Epithelial cell of prostate (primary cell): ENCODE data around the gene IL18R1.

Source experiments
- DNase-seq: peaks from one replicate; pipeline ENCODE4 v3.0.0-alpha.2; 2011; ENCODE audit warnings: low read depth, low spot score
- H3K27ac ChIP-seq: fragments of 450-650 bp; 2 replicates; pipeline ENCODE4 v1.5.1; 2017; ENCODE audit warnings: mild to moderate bottlenecking

The IL18R1 gene

DNA sequence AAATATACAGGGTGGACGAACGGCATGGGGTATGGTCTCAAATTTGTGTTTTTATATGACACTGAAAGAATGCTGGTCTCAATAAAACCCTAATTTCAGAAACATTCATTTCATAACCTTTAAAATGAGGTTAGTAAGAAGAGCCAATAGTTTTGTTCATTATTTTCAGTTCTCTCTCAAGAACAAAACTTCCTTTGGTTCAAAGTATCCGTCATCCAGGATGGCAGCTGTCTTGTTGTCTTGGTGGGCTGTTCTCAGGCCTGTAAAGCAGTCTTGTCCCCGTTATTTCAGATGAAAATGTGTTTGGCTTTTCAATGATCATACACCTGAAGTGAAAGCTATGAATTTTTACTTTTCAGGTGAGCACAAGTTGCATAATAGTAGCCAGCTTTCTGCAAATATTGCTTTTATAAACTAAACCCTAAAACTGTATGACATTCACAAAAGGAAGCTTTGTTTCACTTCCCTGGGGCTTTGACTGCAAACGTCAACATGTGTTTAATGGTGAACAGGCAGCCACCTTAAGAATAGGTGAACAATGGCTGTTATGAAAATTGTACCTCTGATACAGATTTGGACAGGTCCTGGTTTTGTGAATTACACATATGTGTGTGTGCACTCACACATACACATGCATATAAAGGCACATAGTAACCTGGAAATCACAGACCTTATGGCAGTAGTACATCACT, 70.0 kb downstream of the IL18R1 start:
- no peak overlapping the region for H3K27ac ChIP-seq
- DNase-seq, result no peak

DNA sequence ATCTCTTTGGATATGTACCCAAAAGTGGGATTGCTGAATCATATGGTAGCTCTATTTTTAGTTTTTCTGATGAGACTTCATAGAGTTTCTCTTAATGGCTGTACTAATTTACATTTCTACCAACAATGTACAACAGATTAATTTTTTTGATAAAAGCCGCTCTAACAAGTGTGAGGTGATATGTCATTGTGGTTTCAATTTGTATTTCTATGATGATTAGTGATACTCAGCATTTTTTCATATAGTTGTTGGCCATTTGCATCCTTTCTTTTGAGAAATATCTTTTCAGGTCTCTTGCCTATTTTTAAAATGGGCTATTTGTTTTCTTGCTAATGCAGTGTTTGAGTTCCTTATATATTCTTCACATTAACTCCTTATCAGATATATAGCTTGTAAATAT, 71.7 kb downstream of the IL18R1 start:
- no peak overlapping the region for H3K27ac ChIP-seq
- no peak for DNase-seq

DNA sequence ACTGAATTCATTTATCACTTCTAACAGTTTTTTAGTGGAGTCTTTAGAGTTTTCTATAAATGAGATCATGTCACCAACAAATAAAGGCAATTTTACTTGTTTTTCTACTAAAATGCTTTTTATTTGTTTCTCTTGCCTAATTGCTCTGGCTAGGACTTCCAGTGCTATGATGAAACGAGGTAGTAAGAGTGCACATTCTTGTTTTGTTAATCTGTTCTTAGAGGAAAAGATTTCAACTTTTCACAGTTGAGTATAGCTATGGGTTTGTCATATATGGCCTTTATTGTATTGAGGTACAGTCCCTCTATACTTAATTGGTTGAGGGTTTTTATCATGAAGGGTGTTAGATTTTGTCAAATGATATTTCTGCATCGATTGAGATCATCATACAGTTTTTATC, 73.0 kb downstream of the IL18R1 start:
- DNase-seq, result no peak
- no peak overlapping the region for H3K27ac ChIP-seq

DNA sequence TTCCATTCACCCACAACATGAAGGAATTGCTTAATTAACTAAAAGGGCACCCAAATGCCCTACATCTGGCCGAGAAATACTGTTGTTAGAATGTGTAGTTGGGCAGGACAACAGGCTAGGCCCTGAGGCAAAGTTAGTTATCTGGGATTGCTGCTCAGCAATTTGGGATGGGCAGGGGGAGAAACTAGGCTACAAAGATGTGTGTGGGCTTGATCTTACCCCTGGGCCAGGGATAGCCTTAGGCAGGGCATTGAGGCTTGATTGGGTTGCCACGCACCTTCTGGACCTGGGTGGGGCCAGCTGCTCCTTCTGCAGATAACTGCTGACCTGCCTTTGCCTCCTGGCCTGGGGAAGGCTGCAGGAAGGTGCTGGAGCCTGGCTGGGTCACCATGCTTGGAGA, 76.8 kb downstream of the IL18R1 start:
- no peak overlapping the region for H3K27ac ChIP-seq
- DNase-seq, result no peak

DNA sequence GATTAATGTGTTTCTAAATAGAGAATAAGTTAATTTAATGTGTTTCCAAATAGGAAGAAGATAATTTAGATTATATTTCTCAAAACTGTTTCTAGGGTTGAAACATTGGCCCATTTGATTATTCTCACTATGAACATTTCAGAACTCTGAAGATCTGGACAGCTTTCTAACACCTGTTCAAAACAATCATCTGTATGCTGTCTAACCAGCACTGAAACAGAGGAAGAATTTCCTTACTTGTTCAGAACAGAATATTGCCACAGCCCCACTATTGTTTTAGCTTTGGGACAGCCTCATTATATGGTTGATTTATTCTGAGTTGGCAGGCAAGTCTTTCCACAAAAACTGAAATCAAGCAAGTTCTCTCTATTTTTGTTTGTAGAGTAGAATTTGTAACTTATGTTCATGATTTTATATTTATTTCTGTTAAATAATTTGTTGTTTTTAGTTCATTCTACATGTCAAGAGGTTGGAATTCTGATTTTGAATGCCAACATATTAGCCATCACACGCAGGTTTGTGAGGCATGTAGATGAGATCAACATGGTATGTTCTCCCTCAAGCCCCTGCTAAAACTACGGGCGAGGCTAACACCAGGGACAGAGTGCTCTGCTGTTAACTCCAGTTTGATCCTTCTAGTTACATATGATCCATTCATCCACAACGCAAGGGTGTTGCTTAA, 78.5 kb downstream of the IL18R1 start:
- no peak overlapping the region for H3K27ac ChIP-seq
- no peak for DNase-seq

DNA sequence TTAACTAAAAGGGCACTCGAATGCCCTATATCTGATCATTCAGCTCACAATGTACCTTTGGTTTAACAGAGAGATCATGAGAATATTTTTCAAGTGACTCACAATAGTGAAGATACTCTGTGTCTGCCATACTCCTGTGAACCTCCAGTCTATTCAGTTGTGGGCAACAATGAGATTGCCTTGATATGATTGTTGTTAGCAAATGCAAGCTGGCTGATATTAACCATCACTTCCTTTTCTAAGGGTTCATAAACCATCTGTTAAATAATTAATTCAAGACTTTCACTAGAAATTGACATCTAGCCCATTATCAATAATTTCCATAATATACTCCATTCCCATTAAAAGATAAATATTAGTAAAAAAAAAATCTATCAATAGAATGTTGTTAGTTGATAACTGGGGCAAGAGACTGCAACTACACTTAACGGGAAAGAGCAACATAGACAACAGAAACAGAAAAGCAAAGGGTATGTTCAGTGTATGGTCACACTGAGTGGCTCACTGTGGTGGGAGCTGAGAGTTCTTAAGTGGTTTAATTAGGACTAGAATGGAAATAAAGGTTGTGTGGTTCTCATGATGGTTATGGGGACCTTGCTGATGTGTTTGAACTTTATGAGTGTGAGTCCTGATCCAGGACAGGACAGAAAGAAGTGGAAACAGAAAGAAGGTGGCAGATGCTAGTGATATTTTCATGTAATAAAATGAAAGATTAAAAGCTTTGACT, 79.2 kb downstream of the IL18R1 start:
- DNase-seq, result no peak
- no peak overlapping the region for H3K27ac ChIP-seq

DNA sequence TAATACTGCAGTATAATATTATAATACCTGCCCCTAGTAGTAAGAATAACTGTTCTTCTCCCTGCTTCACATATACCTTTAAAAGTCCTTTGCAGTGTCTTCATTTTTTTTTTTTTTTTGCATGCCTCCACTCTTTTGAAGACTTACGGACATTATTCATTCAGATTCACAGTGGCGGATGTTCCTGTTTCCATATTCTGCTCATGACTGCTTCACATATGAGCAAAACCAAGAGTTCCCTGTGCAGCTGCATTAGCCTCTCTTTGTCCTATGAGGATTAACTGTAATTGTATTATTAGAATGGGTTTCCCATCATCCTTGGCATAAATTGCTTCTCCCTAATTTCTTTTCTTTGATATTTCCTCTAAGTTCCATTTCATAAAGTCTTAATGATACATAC, 80.1 kb downstream of the IL18R1 start:
- H3K27ac ChIP-seq, result no peak overlapping the region
- DNase-seq, result no peak

DNA sequence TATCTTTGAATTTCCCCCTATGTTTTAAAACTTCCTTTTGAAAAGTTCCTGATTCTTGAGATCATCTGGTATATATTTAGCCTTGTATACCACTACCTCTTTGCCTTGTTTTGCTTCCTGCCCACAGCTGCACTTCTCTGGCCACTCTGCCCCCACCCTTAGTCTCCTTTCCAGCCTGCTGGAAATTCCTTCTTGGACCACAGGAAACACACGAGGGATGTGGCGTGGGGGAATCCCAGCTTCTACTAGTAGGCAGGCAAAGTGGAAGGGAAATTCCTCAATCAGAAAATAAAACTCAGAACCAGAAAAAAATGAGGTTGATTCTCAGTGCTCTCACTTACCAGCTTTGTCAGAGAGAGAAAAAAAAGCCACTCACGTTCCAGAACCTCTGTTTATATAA, 80.7 kb downstream of the IL18R1 start:
- no peak for DNase-seq

DNA sequence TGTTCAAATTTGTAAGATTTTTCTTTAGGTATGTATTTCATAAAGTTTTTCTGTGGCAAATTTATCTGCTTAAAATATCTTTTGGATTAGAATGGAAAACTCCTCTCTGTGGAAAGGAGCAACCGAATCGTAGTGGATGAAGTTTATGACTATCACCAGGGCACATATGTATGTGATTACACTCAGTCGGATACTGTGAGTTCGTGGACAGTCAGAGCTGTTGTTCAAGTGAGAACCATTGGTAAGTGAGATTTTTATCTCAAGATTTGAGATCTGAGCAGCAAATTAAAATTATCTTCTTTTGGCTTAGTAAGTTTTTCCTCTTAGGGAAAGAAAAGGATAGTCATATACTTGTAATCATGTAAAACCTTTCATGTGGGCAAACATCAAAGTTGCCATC, 81.5 kb downstream of the IL18R1 start:
- DNase-seq, result no peak
- no peak overlapping the region for H3K27ac ChIP-seq

More for the DNA sequence above, 80.7 kb downstream of the IL18R1 start:
- no peak overlapping the region for H3K27ac ChIP-seq

DNA sequence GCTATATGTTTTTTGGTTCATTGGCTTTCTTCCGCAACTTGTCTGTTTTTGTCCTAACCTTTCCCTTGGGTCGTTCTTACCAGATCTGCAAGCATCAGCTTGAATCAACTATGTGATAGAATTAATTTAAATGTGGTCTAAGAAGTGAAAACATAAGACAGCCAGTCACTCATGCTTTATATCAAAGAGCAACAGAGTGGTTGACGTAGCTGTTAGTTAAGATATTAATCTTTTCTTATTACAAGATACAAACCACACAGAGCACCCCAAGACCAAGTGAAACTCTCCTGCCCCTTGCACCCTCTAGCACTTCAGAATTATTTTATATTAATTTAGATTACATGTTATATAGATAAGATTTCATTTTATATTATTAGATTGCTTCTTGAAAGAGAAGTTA, 82.5 kb downstream of the IL18R1 start:
- H3K27ac ChIP-seq, result no peak overlapping the region
- no peak for DNase-seq

DNA sequence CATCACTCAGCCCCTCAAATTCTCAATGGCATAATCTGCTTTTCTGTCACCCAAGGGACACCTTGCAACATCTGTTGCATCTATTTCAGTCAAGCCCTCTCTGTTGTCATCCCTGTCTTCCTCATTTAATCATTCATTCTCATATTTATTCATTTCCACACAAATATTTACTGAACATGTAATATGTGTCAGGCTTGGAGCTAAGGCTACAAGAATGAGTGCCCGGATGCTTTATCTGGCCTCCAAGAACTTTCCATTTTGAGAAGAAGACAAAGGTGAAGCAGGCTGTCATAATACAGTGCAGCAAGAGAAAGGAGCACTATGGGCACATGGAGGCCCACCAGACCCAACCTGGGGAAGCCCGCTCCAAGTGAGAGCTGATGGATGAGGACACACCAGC, 83.0 kb downstream of the IL18R1 start:
- no peak overlapping the region for H3K27ac ChIP-seq
- no peak for DNase-seq

DNA sequence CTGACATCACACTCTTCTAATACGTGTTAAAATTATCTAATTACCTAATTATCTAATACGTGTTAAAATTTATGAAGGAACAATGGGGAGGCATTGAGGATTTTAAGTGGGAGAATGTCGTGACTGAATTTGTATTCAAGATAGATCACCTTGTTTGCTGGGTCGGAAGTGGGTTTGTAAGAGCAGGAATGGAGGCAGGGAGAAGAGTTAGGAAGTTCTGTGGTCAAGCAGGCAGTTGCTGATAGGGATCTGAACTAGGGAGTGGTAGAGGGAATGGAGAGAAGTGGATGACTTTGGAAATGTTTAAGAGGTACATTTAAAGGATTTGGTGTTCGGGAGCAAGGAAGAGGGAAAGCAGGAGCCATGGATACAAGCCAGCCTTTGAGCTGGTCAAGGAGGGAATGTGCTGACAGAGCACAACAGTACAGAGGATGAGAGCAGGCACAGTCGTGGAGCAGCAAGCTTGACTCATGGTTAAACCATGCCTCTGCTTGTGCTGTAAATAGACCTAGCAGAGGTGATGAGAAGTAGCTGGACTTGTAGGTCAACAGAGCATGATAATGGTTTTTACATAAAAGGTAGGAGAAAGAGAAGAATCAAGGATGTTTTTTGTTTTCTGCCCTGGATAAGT, 83.6 kb downstream of the IL18R1 start:
- DNase-seq, result peak; percentile 39
- no peak overlapping the region for H3K27ac ChIP-seq

DNA sequence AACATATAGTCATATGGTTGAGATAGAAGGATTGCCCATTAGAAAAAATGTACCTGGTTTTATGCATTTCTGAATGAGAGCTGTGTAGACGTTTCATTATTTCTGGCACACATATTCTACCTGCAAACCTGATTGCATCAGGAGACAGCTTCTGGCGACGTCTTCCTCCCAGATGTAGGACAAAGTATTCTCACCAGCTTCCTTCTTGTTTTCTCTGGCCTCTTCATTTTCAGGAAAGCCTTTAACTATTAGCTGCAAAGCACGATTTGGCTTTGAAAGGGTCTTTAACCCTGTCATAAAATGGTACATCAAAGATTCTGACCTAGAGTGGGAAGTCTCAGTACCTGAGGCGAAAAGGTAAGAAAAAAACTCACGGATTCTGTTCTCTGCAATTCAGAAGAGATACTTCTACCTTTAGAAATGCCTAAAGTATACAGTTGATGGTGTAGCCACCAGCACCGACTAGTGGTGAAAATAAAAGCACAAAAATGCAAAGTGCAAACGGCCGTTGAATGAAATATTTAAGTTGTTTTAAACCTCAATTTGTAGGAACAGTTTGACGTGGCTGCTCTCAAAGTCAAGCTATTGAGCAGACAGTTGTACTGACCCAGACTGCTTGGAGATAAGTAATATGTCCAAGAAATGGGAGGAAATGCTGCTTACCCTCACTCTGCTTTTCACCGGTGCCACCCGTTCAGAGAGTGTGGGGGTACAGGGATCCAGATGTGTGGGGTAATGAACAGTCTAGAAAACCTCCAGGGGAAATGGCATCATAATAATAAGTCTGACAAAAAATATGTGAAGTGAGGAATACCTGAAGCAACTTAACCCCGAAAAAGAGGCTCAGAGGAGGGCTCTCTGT, 87.6 kb downstream of the IL18R1 start:
- DNase-seq, result no peak
- H3K27ac ChIP-seq, result no peak overlapping the region

DNA sequence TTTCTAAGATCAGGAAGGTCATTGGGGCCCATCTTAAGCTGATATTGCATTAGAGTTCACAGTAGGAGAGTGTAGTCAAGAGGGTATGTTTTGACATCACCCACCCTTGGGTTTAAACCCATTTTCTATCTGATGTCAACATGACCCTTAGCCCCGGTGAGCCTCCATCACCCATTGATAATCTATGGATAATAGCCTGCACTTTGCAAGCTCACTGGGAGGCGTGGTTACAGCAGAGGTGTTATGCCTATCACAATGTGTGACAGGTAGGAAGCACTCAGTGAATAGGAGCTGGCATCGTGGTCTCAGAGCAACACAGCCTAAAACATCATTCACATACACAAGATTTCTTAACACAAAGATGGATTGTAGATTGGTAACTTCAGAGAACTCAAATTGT, 88.6 kb downstream of the IL18R1 start:
- no peak for DNase-seq
- no peak overlapping the region for H3K27ac ChIP-seq

DNA sequence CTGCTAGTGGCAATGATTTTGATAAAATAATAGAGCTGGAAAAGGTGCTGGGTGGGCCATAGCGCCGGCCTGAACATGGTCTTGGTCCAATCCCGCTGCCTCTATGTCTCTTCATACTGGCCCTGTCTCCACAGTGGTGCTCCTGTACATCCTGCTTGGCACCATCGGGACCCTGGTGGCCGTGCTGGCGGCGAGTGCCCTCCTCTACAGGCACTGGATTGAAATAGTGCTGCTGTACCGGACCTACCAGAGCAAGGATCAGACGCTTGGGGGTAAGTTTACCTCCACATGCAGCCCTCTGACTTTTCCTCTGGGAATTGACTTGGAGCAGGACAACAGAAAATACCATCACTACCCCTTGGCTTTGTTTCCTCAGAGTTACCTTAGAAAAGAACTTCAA, 91.3 kb downstream of the IL18R1 start:
- no peak overlapping the region for H3K27ac ChIP-seq
- DNase-seq, result no peak
